Natural killer cell (primary cell): ENCODE results near the gene JAZF1. TPM values are rescaled to one million over a fixed set of nuclear protein-coding genes. Genes with fewer than 3 reads are reported as not detected.

Experiments used
- ATAC-seq, 3 donors: fragments of 150-1000 bp in 2 of 3; fragments of 200-7000 bp in 1 of 3; cut with Tn5 transposase; 1 replicate in 1 of 3; 2 replicates in 2 of 3; pipeline ENCODE4 v1.10.0; 2021; ENCODE audit warnings: mild to moderate bottlenecking in 2 of 3, moderate library complexity in 2 of 3
- DNase-seq, 2 donors: peaks; one replicate each; pipeline versions ENCODE4 v3.0.0 to v3.0.0-alpha.2; 2013 to 2021; ENCODE audit warnings: mixed read lengths in 1 of 2
- H3K27ac ChIP-seq: one replicate; pipeline ENCODE4 v1.5.1; 2013; ENCODE audit warnings: mild to moderate bottlenecking, low read length
- H3K27me3 ChIP-seq: one replicate; pipeline ENCODE4 v1.6.1; 2013; ENCODE audit warnings: low read length; ENCODE audit not compliant: control insufficient read depth, insufficient read depth
- H3K36me3 ChIP-seq: one replicate; pipeline ENCODE4 v1.6.1; 2013; ENCODE audit warnings: low read length; ENCODE audit not compliant: control insufficient read depth, insufficient read depth
- H3K4me1 ChIP-seq: one replicate; pipeline ENCODE4 v1.6.1; 2013; ENCODE audit warnings: low read length; ENCODE audit not compliant: control insufficient read depth, insufficient read depth
- H3K4me3 ChIP-seq: one replicate; pipeline ENCODE4 v1.5.1; 2013; ENCODE audit warnings: low read length
- H3K9me3 ChIP-seq: one replicate; pipeline ENCODE4 v1.6.1; 2013; ENCODE audit warnings: low read length; ENCODE audit not compliant: control insufficient read depth, insufficient read depth
- H3K27ac Mint-ChIP-seq, 2 donors: one replicate each; pipeline ENCODE4 v1.8.0; 2022; ENCODE audit warnings: mild to moderate bottlenecking in 2 of 2, mixed read lengths in 2 of 2, moderate library complexity in 1 of 2
- H3K27me3 Mint-ChIP-seq, 2 donors: one replicate each; pipeline ENCODE4 v1.8.0; 2022; ENCODE audit warnings: low read depth in 2 of 2, mixed read lengths in 2 of 2
- H3K36me3 Mint-ChIP-seq: one replicate; pipeline ENCODE4 v1.8.0; 2022; ENCODE audit warnings: mixed read lengths
- H3K4me1 Mint-ChIP-seq, 2 donors: one replicate each; pipeline ENCODE4 v1.8.0; 2022; ENCODE audit warnings: mixed read lengths in 2 of 2
- H3K4me3 Mint-ChIP-seq: one replicate; pipeline ENCODE4 v1.8.0; 2022; ENCODE audit warnings: mild to moderate bottlenecking, moderate library complexity, mixed read lengths
- H3K9me3 Mint-ChIP-seq, 2 donors: one replicate each; pipeline ENCODE4 v1.8.0; 2022; ENCODE audit warnings: mixed read lengths in 2 of 2
- WGBS: methylation state at CpG from one replicate; pipeline ENCODE4 v1.1.7; 2013; ENCODE audit warnings: missing lambda C conversion rate; ENCODE audit not compliant: insufficient coverage; 5-methylcytosine and 5-hydroxymethylcytosine counted together
- intact Hi-C: fragments of 100-400 bp; cut with micrococcal nuclease; formaldehyde crosslinking; loops from one replicate; pipeline ENCODE4 v1.14.2; 2022
- total RNA-seq, 4 donors: library from RNA; stranded (reverse); fragments of 120-200 nt in 1 of 4; gene quantifications; one replicate each; pipeline versions ENCODE4 v1.2.3 to v1.2.4, GENCODE V29; 2013 to 2022
- TF ChIP-seq, protein P1 (sequence below): fragments of 200-600 bp; IDR thresholded peaks from one replicate; pipeline ENCODE4 v1.8.0; 2022; ENCODE audit warnings: antibody characterized with exemption

JAZF1 gene
- total RNA-seq, 3 donors from 2014 or later (not counting 1 experiment from before 2014, with no cell fraction given): 82.5 to 89.7 (median 87.6) TPM

GRCh38 chr7:28070297-28071055, 110.1 kb downstream of the JAZF1 start:
- Mint-ChIP-seq H3K27ac (no peak overlapping the region), H3K4me1 (peaks cover 73 to 82% of the 10 kb centered on the region in 2 donors), H3K9me3 (no peaks in the 10 kb centered on the region), H3K27me3 (no peaks in the 10 kb centered on the region), H3K36me3 (no peaks in the 10 kb centered on the region), H3K4me3 (peak overlapping the region; percentile 37)
- TF ChIP-seq, protein P1, sequence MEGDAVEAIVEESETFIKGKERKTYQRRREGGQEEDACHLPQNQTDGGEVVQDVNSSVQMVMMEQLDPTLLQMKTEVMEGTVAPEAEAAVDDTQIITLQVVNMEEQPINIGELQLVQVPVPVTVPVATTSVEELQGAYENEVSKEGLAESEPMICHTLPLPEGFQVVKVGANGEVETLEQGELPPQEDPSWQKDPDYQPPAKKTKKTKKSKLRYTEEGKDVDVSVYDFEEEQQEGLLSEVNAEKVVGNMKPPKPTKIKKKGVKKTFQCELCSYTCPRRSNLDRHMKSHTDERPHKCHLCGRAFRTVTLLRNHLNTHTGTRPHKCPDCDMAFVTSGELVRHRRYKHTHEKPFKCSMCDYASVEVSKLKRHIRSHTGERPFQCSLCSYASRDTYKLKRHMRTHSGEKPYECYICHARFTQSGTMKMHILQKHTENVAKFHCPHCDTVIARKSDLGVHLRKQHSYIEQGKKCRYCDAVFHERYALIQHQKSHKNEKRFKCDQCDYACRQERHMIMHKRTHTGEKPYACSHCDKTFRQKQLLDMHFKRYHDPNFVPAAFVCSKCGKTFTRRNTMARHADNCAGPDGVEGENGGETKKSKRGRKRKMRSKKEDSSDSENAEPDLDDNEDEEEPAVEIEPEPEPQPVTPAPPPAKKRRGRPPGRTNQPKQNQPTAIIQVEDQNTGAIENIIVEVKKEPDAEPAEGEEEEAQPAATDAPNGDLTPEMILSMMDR: no peak
- Histone ChIP-seq H3K27ac (no peak overlapping the region), H3K4me3 (no peak overlapping the region), H3K27me3 (no peaks in the 10 kb centered on the region), H3K4me1 (peaks cover 12% of the 10 kb centered on the region), H3K36me3 (no peaks in the 10 kb centered on the region), H3K9me3 (no peaks in the 10 kb centered on the region)
- intact Hi-C loops: no loop called here
- ATAC-seq (no peak), DNase-seq (no peak)
- WGBS: 89% methylated on average over 9 of the region's 9 CpGs

DNA sequence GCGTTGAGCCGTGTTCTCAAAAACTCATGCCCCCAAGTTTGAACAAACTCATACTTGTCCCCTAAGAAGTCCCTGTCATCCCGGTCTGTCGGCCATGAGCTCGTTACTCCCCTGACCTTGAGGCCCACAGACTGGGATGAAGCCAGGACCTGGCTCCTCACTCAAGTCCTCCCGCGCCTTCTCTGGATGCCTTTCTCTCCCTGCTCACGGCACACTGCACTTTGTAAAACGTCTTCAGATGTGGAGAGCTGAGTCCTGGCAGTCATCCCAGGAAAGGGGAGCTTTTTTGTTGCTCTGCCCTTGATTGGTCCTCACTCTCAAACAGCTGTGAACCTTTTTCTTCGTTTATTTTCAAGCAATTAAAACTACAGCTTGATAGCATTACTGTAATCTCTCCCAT, 110.8 kb downstream of the JAZF1 start:
- Histone ChIP-seq H3K27ac (no peak overlapping the region), H3K36me3 (no peaks in the 10 kb centered on the region), H3K4me1 (peaks cover 12% of the 10 kb centered on the region), H3K27me3 (no peaks in the 10 kb centered on the region), H3K9me3 (no peaks in the 10 kb centered on the region), H3K4me3 (no peak overlapping the region)
- intact Hi-C loops: no loop called here
- 94% methylated on average over 9 of the region's 10 CpGs for WGBS
- Mint-ChIP-seq H3K27ac (no peak overlapping the region), H3K36me3 (no peaks in the 10 kb centered on the region), H3K27me3 (no peaks in the 10 kb centered on the region), H3K4me3 (no peak overlapping the region), H3K9me3 (no peaks in the 10 kb centered on the region), H3K4me1 (peaks cover 73 to 82% of the 10 kb centered on the region in 2 donors)
- TF ChIP-seq, protein P1: no peak
- no peak for ATAC-seq
- no peak for DNase-seq

DNA sequence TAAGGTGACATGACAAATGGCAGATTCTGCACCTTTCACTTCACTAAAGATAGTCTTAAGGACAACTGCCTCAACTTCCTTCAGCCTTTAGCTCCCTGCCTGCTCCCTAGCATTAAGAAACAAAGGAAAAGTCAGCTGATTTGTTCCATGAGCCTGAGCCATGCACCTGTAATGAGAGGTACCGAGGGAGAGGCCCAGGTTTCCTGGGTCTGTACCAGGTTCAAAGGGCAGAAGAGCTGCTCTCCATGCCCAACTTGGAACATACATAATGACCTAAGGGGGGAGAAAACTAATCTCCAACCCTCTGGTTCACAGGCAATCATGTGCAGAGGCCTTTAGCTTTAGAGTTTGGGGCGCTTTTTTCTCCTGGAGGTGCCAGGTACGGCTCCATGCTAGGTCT, 111.2 kb downstream of the JAZF1 start:
- Histone ChIP-seq H3K27me3 (no peaks in the 10 kb centered on the region), H3K36me3 (no peaks in the 10 kb centered on the region), H3K4me1 (peaks cover 12% of the 10 kb centered on the region), H3K9me3 (no peaks in the 10 kb centered on the region), H3K4me3 (no peak overlapping the region), H3K27ac (no peak overlapping the region)
- intact Hi-C loops: no loop called here
- no peak overlapping the region for H3K27ac Mint-ChIP-seq
- no peaks in the 10 kb centered on the region for H3K27me3 Mint-ChIP-seq
- TF ChIP-seq, protein P1: no peak
- no peak for DNase-seq
- WGBS: 95% methylated on average over 3 of the region's 3 CpGs
- no peaks in the 10 kb centered on the region for H3K9me3 Mint-ChIP-seq
- no peak for ATAC-seq
- peaks cover 70 to 80% of the 10 kb centered on the region in 2 donors for H3K4me1 Mint-ChIP-seq
- H3K4me3 Mint-ChIP-seq: no peak overlapping the region
- H3K36me3 Mint-ChIP-seq: no peaks in the 10 kb centered on the region

DNA sequence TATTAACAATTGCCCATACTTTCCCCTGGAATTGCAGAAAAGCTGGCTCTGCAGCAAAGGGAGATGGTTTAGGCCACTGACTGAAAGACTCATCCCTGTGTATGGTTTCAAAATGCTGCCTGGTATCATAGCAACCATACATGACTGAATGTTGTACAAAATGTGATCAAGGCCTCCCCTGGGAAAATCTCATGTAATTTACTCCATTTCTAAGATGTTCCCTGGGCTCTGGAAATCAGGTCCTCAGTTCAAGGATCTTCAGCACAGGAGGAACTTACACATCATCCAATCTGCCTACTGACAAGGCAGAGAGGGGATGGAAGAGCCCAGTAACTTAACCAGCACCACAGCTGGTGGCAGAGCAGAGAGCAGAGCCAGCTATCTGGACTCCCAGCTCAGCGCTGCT, 111.8 kb downstream of the JAZF1 start:
- Histone ChIP-seq H3K36me3 (no peaks in the 10 kb centered on the region), H3K4me1 (peaks cover 12% of the 10 kb centered on the region), H3K4me3 (no peak overlapping the region), H3K27ac (no peak overlapping the region), H3K9me3 (no peaks in the 10 kb centered on the region), H3K27me3 (no peaks in the 10 kb centered on the region)
- DNase-seq (no peak), ATAC-seq (no peak)
- no peaks in the 10 kb centered on the region for H3K36me3 Mint-ChIP-seq
- H3K4me1 Mint-ChIP-seq: peaks cover 65 to 75% of the 10 kb centered on the region in 2 donors
- H3K27me3 Mint-ChIP-seq: no peaks in the 10 kb centered on the region
- TF ChIP-seq, protein P1: no peak
- intact Hi-C loops: no loop called here
- H3K4me3 Mint-ChIP-seq: no peak overlapping the region
- 100% methylated on average over 1 of the region's 1 CpG for WGBS
- H3K9me3 Mint-ChIP-seq: no peaks in the 10 kb centered on the region
- peak overlapping the region; percentile 39 to 60 for H3K27ac Mint-ChIP-seq
